ENCODE results near the gene FAM3A. TPM values are rescaled to one million over a fixed set of nuclear protein-coding genes. Genes with fewer than 3 reads are reported as not detected.

Gene FAM3A
- total and polyA plus RNA-seq, 9 of the 15 experiments (the other 6 are each of a cell fraction or from before 2014, with no cell fraction given): 0.75 to 70.6 (median 27.0) TPM

DNA sequence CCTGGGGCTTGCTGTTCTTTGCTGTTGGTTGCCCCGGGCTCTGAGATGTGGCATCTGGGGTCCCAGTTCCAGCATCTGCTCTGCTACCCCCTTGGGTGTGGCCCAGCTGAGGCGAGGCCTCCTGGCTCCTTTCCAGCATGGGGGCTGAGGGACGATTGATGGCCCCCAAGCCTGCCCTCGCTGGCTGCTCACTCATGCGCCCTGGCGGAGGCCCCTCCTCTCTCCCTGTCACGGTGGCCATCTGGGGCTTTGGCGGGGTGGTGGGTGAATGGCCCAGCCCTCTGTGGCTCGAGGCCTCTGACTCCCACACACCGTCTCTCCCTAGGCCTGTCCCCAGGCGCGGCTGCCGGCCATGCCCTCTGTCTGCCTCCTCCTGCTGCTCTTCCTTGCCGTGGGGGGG is 56.2 kb downstream of the FAM3A start (continued):
- TF ChIP-seq, protein P1, sequence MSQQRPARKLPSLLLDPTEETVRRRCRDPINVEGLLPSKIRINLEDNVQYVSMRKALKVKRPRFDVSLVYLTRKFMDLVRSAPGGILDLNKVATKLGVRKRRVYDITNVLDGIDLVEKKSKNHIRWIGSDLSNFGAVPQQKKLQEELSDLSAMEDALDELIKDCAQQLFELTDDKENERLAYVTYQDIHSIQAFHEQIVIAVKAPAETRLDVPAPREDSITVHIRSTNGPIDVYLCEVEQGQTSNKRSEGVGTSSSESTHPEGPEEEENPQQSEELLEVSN (IDR thresholded peaks at IDR 0.05; ENCODE audit: borderline replicate concordance in 1 of 2, extremely low read depth in 1 of 2, insufficient read depth in 1 of 2, insufficient read length in 1 of 2, low read depth in 1 of 2, low read length in 1 of 2, poor library complexity in 1 of 2, severe bottlenecking in 1 of 2): peak in 1 of 2 experiments; percentile 36
- no peak for TF ChIP-seq ZNF561 (CRISPR knock-in tag; conservative IDR thresholded peaks at IDR 0.05)
- no peak for TF ChIP-seq ARID4B (CRISPR knock-in tag; IDR thresholded peaks at IDR 0.05)
- no peak for TF ChIP-seq EP400 (IDR thresholded peaks at IDR 0.05)
- peak; percentile 80 for TF ChIP-seq NFIC (IDR thresholded peaks at IDR 0.05)
- no peak for TF ChIP-seq ZNF57 (CRISPR knock-in tag; IDR thresholded peaks at IDR 0.05)
- no peak for TF ChIP-seq MCM5 (IDR thresholded peaks at IDR 0.05; ENCODE audit: low read depth)
- TF ChIP-seq POLR2G (IDR thresholded peaks at IDR 0.05; ENCODE audit: low read depth, low read length): peak; percentile 42; the same call in 1 of the 2 replicates
- TF ChIP-seq EGR1 (conservative IDR thresholded peaks at IDR 0.05): peak; percentile 42; the same call in 1 of the 2 replicates
